NCI-H146 (cell line): Measurements from ENCODE around the gene CLDN9.

ENCODE experiments used
- DNase-seq: peaks from one replicate; lab custom pipeline; 2025; lab: John Stamatoyannopoulos, UW

The CLDN9 gene, protein sequence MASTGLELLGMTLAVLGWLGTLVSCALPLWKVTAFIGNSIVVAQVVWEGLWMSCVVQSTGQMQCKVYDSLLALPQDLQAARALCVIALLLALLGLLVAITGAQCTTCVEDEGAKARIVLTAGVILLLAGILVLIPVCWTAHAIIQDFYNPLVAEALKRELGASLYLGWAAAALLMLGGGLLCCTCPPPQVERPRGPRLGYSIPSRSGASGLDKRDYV

DNA sequence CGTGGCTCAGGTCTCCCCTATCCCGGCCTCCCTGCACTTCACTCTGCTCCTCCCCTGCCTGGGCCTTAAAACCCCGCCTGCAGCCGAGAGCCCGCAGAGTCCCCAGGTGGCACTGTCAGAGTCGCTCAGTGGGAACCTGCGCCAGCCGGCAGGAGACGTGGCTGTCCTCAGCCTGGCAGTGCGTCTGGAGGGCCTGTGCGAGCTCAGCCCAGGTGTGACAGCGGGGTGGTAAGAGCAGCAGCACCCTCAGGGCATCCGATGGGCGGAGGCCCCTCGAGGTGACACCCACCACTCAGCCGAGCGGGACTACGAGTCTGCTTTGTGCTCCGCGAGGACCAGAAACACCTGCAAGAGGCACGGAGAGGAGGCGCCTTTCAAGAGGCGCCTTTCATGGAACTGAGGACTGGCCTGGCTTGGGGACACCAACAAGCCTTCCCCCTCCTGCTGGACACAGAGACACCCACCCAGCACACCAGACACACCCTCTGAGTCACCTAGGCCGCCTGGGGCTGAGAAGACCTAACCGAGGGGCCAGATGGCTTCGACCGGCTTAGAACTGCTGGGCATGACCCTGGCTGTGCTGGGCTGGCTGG, at the start of gene CLDN9:
Gene CLDN9 (plus strand): TSS at position 96 of the 593 bp plus-strand sequence. CDS start 440 bp downstream, at position 536.
- DNase-seq, result peak; percentile 90

DNA sequence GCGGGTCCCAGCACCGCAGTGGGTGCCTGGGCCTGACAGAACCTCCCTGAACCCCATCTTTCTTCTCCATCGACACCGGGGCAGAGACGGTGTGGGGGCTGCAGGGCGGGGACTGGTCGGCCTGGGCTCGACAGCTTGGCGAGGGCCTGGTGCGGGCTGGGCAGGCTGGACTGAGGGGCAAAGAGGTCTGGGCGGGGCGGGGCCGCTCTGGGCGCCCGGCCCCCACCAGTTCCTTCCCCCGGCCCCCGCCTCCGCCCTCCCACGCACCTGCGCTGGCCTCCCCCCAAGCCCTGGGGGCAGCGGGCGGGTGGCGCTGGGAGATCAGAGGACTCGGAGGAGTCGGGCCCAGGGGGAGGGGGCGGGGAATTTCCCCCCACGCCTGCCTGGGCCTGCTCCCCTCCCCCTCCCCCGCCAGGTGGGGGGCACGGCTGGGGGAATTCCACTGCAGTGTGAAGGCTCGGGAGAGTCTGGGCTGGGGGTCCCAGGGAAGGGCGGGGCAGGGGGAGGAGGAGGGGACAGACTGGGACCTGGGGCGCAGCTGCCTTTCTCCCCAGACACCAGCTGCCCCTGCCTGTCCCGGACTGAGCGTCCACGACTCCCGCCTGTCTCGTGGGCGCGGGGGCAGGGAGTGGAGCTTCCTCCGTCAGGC, 49.5 kb upstream of the CLDN9 start:
- peak; percentile 69 for DNase-seq

DNA sequence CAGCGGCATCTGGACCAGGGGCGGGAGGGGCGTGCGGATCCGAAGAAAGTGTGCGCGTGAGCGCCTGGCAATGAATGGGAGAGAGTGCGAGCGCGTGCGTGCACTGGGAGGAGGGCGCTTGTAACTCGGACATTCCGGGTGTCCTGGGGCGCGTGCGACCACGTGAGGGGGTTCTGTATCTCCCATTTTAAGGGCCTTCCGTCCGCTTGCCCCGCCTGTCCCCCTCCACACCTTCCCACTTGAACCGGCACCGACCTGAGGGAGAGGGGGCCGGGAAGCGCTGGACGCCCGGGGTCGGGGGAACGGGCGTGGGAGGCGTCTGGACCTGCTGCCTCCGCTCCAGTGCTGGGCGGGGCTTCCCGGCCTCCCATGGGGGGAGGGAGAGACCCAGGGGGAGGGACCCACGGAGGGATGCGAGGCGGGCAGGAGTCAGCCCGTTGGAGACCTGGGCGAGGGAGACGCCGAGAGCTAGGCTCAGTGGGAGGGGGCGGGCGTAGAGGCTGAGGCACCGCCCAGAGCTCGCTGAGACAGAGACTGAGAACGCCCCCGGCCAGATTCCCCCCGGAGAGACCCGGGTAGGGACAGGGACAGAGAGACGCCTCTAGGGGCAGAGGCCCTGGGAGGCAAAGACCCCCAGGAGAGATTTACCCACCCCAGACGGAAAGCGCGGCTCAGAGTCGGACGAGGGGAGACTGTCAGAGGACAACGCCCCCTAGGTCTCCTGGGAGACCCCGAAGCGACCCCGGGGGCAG, 48.8 kb upstream of the CLDN9 start, which contains the start of gene KREMEN2:
Gene KREMEN2 (plus strand): TSS at position 553 of the 752 bp plus-strand sequence. CDS start 246 bp downstream, outside the sequence.
- peak; percentile 96 for DNase-seq

DNA sequence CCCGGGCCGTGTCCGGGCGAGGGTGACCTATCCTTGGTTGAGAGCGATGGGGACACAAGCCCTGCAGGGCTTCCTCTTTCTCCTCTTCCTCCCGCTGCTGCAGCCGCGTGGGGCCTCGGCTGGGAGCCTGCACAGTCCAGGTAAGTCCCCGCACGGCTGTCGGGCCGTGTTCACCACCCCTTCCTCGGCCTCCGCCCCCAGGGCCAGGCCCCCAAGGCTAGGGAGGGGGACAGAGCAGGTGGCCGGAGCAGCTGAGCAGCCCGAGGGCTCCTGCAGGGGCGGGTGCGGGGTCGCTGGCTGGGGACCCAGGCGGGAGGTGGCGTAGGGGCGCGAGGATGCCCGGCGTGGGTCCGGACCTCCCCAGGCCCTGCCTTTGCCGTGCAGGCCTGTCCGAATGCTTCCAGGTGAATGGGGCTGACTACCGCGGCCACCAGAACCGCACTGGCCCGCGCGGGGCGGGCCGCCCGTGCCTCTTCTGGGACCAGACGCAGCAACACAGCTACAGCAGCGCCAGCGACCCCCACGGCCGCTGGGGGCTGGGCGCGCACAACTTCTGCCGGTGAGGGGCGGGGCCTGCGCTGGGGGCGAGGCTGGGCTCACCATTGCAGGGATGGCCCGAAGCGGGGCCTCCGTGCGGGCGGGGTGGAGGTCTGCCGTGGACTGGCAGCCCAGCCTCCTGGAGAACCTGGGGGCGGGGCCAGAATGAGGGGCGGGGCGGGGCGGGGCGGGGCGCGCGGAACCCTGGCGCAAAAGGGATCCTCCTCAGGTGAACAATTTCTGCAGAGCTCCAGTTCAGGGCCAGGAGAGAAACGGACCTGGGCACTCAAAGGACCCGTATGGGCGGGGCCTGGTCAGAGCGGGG, 48.0 kb upstream of the CLDN9 start:
- peak; percentile 94 for DNase-seq

DNA sequence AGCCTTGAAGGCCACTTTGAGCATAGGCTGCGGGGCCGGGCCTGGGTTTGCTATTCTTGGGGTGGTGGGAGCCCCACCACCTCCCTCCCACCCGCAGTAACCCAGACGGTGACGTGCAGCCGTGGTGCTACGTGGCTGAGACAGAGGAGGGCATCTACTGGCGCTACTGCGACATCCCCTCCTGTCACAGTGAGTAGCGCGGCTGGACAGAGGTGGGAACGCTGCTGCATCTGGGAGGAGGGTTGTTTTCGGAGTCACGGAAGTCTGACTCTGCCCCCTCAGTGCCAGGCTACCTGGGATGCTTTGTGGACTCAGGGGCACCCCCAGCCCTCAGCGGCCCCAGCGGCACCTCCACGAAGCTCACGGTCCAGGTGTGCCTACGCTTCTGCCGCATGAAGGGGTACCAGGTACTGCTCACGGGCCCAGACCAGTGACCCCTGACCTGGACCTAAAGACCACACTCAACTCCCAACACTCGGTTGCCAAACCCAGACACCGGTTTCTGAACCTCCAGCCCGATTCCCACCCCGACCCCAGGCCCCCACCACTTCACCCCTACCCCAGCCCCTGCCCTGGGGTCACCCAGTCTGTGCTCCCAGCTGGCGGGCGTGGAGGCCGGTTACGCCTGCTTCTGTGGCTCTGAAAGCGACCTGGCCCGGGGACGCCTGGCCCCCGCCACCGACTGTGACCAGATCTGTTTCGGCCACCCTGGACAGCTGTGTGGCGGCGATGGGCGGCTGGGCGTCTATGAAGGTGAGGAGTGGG, 46.5 kb upstream of the CLDN9 start:
- DNase-seq, result no peak

DNA sequence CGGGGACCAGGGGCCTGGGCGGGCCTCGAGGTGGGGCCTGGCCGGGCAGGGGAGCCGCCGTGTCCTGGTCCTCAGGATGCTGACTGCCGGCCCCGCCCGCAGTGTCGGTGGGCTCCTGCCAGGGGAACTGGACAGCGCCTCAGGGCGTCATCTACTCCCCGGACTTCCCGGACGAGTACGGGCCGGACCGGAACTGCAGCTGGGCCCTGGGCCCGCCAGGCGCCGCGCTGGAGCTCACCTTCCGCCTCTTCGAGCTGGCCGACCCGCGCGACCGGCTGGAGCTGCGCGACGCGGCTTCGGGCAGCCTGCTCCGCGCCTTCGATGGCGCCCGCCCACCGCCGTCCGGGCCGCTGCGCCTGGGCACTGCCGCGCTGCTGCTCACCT, 45.9 kb upstream of the CLDN9 start:
- no peak for DNase-seq

DNA sequence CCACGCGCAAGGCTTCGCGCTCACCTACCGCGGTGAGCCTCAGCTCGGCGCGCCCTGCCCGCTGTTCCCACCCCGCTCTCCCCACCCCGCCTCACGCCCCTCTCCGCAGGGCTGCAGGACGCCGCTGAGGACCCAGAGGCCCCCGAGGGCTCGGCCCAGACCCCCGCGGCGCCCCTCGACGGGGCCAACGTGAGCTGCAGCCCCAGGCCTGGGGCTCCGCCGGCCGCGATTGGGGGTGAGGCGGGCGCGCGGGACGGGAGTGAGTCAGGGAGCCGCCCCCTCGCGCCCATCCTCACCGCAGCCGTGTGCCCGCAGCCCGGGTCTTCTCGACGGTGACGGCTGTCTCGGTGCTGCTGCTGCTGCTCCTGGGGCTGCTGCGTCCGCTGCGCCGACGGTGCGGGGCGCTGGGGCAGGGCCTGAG, 45.5 kb upstream of the CLDN9 start:
- no peak for DNase-seq

DNA sequence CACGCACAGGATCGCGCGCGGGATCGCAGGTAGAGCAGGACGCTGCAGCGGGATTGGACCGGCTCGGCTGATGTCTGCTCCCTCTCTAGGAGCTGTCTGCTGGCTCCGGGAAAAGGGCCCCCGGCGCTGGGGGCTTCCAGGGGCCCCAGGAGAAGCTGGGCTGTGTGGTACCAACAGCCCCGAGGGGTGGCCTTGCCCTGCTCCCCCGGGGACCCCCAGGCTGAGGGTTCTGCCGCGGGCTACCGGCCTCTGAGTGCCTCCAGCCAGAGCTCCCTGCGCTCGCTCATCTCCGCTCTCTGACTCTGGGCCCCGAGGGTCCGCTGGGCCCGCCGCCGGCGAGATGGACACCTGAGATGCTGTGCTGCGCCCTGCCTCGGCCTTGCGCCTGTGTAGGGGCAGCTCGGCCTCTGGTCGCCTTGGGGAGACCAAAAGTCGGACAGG, 45.0 kb upstream of the CLDN9 start:
- DNase-seq, result no peak

DNA sequence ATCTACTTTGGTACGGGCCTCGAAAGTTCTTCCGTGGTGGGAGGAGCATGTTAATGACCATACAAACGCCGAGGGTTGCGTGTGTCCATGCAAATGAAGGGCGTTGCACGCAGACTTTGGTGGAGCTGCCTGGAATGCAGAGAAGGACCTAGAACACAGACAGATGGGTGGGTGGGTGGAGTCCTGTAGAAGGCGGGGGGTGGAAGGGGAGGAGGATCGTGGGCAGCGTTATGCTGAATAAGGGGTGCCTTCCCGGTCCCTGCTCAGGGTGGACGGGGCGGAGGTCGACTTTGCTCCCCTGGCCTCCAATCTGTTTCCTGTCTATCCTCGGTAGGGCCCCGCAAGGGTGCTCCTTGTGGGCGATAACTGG, 44.4 kb upstream of the CLDN9 start:
- no peak for DNase-seq

DNA sequence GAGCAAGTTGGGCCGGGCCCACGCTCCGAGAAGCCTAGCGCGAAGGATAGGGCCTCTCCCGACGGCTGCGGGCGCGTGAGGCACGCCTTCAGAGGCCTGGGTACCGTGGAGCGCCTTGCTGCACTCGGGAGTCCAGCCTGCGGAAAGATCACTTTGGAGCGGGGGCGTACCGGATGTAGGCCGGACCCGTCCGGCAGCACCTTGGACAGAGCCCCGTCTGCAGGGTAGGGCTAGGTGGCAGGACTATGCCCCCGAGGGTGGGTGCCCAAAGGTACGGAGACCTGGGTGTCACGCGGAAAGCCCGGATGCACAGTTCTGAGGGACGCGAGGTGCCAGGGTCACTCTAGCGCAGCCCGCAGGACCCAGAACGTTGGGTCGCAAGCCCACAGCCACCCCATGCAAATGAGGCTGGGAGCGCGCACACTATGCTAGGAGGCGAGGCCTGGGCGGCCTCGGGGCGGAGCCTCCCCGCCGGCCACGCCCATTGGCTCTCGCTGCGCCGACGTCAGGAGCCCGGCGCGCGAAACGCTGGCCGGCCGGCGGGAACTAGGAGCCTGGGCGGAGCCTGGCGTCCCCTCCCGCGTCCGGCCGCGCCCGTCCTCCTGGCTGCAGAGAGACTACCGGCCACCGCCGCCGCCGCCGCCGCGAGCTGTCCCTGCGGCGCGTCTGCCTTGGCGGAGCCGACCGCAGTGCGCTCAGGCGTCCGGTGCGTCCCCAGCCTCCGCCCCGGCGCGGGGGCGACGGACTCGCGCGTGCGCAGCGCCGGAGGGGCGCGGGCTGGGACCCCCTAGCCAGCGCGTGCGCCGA, 43.8 kb upstream of the CLDN9 start, which contains the start of gene PAQR4:
Gene PAQR4 (plus strand): TSS at position 611 of the 807 bp plus-strand sequence. CDS start 327 bp downstream, outside the sequence.
- DNase-seq, result peak; percentile 94

DNA sequence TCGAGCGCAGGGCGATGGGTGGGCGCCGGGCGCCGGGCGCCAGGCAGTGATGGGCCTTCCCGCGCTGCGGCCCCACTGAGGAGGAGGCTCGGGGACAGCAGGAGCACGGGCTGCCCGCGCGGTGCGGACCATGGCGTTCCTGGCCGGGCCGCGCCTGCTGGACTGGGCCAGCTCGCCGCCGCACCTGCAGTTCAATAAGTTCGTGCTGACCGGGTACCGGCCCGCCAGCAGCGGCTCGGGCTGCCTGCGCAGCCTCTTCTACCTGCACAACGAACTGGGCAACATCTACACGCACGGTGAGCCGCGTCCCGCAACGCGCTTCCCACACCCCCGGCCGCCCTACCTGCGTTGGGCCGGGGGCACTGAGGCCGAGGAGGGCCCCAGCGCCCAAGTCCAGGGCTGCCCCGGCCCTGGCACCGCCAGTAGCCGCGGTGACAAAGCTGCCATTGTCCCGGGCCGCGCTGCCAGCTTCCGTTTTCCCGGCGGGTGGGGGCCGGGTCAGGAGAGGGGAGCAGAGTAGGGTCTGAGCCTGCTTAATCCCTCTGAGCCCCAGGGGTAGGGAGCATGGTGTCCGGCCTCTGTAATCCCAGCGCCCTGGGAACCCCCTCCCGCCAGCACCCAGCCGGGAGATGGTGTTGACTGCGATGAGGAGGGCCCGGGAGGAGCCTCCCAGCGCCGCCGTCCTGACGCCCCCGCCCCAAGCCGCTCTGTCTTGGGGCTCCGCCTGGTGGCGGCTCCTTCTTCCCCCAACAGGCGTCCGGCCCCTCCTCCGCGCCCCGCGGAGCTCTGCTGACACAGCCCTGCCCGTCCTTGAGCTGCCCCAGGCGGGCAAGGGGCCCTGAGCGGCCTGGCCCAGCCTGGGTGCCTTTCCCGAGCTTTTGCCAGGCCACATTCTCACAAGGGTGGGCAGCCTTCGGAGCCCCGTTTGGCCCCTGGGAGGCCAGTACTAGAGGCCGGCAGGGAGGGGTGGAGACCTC, 42.9 kb upstream of the CLDN9 start:
- peak; percentile 85 for DNase-seq

DNA sequence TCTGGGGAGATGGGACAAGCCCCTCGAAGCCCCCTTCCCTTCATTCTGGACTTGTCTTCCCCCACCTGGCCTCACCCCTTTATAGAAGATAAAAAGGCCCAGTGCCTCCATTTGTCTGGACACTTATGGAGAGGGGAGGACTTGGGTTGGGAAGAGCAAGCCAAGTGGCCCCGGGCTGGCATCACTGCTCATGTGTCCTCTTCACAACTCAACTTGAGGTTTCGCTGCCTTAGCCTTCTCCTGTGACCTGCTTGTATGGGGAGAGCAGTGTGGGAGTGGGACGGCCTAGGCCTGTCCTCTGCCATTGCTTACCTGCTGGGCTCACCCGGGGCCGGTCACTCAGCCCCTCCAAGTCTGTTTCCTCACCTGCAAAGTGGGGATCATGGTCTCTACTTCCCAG, 42.2 kb upstream of the CLDN9 start:
- DNase-seq, result no peak

DNA sequence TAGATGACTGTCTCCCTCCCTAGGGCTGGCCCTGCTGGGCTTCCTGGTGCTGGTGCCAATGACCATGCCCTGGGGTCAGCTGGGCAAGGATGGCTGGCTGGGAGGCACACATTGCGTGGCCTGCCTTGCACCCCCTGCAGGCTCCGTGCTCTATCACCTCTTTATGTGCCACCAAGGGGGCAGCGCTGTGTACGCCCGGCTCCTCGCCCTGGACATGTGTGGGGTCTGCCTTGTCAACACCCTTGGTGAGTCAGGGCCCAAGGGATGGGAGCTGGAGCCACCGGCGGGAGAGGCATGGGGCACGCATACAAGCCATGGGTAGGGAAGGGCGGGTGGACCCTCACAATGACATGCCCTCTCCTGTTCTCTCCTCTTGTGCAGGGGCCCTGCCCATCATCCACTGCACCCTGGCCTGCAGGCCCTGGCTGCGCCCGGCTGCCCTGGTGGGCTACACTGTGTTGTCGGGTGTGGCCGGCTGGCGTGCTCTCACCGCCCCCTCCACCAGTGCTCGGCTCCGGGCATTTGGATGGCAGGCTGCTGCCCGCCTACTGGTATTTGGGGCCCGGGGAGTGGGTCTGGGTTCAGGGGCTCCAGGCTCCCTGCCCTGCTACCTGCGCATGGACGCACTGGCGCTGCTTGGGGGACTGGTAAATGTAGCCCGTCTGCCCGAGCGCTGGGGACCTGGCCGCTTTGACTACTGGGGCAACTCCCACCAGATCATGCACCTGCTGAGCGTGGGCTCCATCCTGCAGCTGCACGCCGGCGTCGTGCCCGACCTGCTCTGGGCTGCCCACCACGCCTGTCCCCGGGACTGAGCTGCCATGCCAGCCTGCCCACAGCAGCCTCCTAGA, 41.4 kb upstream of the CLDN9 start:
- no peak for DNase-seq

DNA sequence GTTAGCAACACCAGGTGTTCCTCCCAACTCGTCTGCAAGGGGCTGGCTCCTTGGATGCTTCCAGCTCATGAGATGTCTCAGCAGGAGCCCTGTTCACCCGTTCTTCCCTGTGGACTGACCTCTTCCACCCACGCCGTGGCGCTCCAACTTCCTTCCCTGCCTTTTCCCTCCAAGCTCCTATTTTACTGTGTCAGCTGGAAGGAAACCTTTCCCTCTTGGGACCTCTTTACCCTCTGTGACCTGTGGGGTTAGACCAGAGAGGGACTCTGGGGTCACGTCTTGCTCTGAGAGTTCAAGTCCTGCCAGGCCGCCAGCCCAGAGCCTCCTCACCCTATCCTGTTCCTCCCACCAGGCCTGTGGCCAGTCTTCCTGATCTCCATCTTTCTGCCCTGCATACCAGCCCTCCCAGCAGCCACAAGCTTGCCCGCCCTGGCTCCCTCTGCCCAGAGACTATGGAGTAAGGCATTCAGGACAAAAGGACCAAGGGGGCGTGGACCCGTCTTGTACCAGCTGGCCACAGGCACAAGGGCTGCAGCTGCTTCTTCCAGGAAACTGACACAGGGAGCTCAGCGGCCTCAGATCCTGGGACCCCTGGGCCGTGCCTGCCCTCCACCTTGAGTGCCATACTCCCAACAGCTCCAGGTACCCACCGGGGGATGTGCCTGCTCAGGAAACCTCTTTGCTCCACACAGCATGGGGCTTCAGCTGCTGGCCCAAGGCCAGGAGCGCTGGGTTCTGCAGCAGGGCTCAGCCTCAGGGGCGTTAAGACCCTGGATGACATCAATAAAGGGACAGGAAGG, 40.5 kb upstream of the CLDN9 start:
- no peak for DNase-seq

DNA sequence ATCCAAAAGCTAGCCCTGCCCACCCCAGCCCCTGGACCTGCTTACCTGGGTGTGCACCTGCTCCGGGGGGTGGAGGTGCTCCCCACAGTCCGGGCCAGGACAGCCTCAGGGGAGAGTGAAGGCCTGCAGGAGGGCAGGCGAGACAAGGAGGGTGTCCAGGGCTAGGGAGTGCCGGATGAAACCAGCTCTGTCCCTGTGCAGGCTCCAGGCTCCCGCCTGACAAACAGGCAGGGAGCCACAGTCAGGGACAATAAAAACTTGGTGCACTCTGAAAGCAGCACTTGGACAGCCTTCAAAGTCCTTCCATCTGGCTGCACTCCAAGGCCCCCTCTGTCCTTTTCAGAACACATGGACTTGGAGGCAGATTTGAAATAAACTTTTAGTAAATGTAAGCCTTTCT, 39.6 kb upstream of the CLDN9 start:
- no peak for DNase-seq

DNA sequence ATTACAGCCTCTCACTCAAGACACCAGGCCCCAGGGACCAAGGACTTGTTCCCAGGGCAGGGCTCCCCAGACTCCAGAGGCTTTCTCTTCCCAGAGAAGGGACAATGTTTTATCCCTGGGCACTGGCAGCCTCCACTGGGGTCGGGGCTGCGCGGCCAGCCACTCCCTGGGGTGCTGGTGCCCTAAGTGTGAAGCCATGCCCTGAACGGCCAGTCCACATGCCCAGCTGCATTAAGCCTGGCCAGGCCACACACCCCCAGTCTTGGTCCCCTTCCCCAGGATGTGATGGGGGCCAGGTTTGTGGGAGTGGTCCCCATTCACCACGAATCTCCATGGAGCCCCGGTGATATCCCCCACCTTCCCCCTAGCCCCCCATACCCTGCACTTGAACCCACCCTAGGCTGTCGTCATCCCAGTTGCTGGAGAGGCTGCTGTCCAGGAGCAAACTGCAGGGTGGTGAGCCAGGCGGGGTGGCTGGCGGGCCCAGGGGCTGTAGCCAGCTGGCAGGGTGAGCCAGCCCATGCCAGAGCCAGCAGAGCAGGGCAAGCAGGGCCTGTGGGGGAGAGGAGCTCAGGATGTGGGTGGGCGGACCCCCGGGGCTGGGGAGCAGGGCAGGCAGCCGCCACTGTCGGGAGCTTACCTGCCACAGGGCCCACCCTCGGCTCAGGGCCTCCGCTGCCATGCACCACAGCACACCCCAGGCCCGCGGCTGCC, 39.0 kb upstream of the CLDN9 start:
- no peak for DNase-seq
